PC-9 (cell line): ENCODE data around the gene AGBL4. TPM values are rescaled to one million over a fixed set of nuclear protein-coding genes. Genes with fewer than 3 reads are reported as not detected.

Source experiments
- BruUV-seq: library from RNA; stranded (reverse); fragments of 400-500 nt; replicated peaks from 2 replicates; lab custom pipeline; 2021; lab: Mats Ljungman, UMichigan
- CTCF ChIA-PET: fragments of 300-600 bp; sonication (Branson Sonifier 250); formaldehyde crosslinking; loops from one replicate; lab custom pipeline; 2022; ENCODE audit warnings: antibody characterized with exemption; lab: Charles Lee
- POLR2A ChIA-PET: fragments of 300-600 bp; sonication (Branson Sonifier 250); formaldehyde crosslinking; loops from one replicate; lab custom pipeline; 2022; ENCODE audit warnings: antibody characterized with exemption; ENCODE audit not compliant: unreplicated experiment; lab: Charles Lee
- DNase-seq, 2 experiments: peaks; one replicate each; pipeline versions ENCODE4 v3.0.0 to v3.0.0-alpha.2; 2015 to 2022; ENCODE audit warnings: mixed read lengths in 1 of 2
- H2AFZ ChIP-seq: fragments of 200-600 bp; sonication (generic); 2 replicates; pipeline ENCODE4 v1.8.1; 2017; ENCODE audit warnings: antibody characterized with exemption
- H3F3A ChIP-seq: fragments of 200-600 bp; sonication (generic); 2 replicates; pipeline ENCODE4 v1.8.1; 2017; ENCODE audit warnings: antibody characterized with exemption, mild to moderate bottlenecking, low read depth; ENCODE audit not compliant: insufficient read depth
- H3K27ac ChIP-seq: fragments of 200-600 bp; sonication (generic); 2 replicates; pipeline ENCODE4 v1.6.1; 2016; ENCODE audit warnings: mixed run types
- H3K27me3 ChIP-seq: fragments of 200-600 bp; sonication (generic); 2 replicates; pipeline ENCODE4 v1.6.1; 2016; ENCODE audit warnings: low read depth, mixed run types; ENCODE audit not compliant: insufficient read depth
- H3K36me3 ChIP-seq: fragments of 200-600 bp; sonication (generic); 2 replicates; pipeline ENCODE4 v1.6.1; 2016; ENCODE audit warnings: low read depth, mixed run types
- H3K4me1 ChIP-seq: fragments of 200-600 bp; sonication (generic); replicated peaks from 2 replicates; pipeline ENCODE4 v1.6.1; 2016; ENCODE audit warnings: mixed run types; ENCODE audit not compliant: insufficient read depth
- H3K4me2 ChIP-seq: fragments of 200-600 bp; sonication (generic); 2 replicates; pipeline ENCODE4 v1.6.1; 2017; ENCODE audit warnings: mixed run types
- H3K4me3 ChIP-seq: fragments of 200-600 bp; sonication (generic); 2 replicates; pipeline ENCODE4 v1.6.1; 2016; ENCODE audit warnings: mixed run types
- H3K79me2 ChIP-seq: fragments of 200-600 bp; sonication (generic); 2 replicates; pipeline ENCODE4 v1.6.1; 2017; ENCODE audit warnings: low read depth, mixed run types
- H3K9me2 ChIP-seq: fragments of 200-600 bp; sonication (generic); 2 replicates; pipeline ENCODE4 v1.8.1; 2017; ENCODE audit warnings: mild to moderate bottlenecking; ENCODE audit not compliant: insufficient read depth
- H3K9me3 ChIP-seq: fragments of 200-600 bp; sonication (generic); 2 replicates; pipeline ENCODE4 v1.8.1; 2016; ENCODE audit warnings: low read depth; ENCODE audit not compliant: insufficient read depth
- H4K20me1 ChIP-seq: fragments of 200-600 bp; sonication (generic); 2 replicates; pipeline ENCODE4 v1.8.1; 2017; ENCODE audit not compliant: insufficient read depth
- EZH2 ChIP-seq: fragments of 200-600 bp; sonication (generic); IDR thresholded peaks from 2 replicates; pipeline ENCODE4 v1.8.0; 2017; ENCODE audit warnings: antibody characterized with exemption, low read depth
- intact Hi-C: fragments of 100-400 bp; cut with micrococcal nuclease; formaldehyde crosslinking; loops from one replicate; pipeline ENCODE4 v1.10.0; 2022; ENCODE audit not compliant: unreplicated experiment
- total RNA-seq: library from RNA; stranded (reverse); gene quantifications from 2 replicates; pipeline ENCODE4 v1.2.3, GENCODE V29; 2021
- TF ChIP-seq, protein P1 (sequence below): fragments of 200-600 bp; sonication (generic); conservative IDR thresholded peaks from 2 replicates; pipeline ENCODE4 v1.6.1; 2017; ENCODE audit warnings: mixed run types, antibody characterized with exemption, mild to moderate bottlenecking, moderate library complexity

The AGBL4 gene
- total RNA-seq, 1 experiment from 2014 or later: not detected

DNA sequence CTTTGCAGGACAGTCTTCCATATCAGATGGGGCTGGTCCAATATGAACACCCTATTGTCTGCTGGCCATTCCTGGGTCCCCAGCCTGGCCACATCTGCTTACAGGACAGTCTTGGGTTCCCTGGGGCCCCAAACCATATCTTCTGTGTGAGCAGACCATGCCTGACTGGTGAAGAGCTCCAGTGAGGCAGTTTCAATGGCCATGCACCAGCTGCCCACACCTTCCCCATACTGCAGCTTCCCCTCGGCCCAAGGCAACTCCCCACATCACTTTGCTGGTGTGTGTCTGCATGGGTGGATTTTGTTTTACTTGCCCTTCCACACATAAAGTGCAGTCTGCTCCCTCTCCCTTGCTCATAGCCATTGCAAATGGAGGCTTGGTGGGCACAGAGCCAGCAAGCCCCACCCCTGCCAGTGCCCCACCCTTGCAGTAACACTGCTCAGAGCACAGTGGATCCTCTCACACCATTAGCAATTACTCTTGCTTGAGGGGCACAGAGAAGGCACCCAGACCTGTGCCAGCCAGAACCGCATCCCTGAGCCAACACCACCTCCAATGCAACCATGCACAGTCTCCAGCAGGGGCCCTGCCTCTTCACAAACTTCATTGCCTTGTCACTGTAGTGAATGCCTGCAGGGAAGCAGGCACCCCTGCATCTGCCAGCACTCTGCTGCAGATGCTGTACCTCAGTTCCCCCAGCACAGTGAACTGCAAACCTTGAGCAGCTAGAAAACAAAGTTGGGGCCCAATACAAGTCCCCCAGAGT is 772.6 kb downstream of the AGBL4 start:
- no peak overlapping the region for H2AFZ ChIP-seq
- TF ChIP-seq, protein P1, sequence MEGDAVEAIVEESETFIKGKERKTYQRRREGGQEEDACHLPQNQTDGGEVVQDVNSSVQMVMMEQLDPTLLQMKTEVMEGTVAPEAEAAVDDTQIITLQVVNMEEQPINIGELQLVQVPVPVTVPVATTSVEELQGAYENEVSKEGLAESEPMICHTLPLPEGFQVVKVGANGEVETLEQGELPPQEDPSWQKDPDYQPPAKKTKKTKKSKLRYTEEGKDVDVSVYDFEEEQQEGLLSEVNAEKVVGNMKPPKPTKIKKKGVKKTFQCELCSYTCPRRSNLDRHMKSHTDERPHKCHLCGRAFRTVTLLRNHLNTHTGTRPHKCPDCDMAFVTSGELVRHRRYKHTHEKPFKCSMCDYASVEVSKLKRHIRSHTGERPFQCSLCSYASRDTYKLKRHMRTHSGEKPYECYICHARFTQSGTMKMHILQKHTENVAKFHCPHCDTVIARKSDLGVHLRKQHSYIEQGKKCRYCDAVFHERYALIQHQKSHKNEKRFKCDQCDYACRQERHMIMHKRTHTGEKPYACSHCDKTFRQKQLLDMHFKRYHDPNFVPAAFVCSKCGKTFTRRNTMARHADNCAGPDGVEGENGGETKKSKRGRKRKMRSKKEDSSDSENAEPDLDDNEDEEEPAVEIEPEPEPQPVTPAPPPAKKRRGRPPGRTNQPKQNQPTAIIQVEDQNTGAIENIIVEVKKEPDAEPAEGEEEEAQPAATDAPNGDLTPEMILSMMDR: no peak
- no peak for TF ChIP-seq EZH2
- H3K36me3 ChIP-seq: no peaks in the 10 kb centered on the region

GRCh38 chr1:49240709-49241221 is 783.0 kb downstream of the AGBL4 start:
- no peak overlapping the region for H3K4me3 ChIP-seq
- H3K27ac ChIP-seq: no peak overlapping the region
- H3K9me3 ChIP-seq: peaks cover 4% of the 10 kb centered on the region; the same call in 1 of the 2 replicates
- H3F3A ChIP-seq: no peaks in the 10 kb centered on the region
- H4K20me1 ChIP-seq: no peaks in the 10 kb centered on the region
- H3K79me2 ChIP-seq: no peaks in the 10 kb centered on the region
- no peak overlapping the region for H3K4me2 ChIP-seq
- BruUV-seq: no TSS peak
- H3K9me2 ChIP-seq: no peaks in the 10 kb centered on the region
- H3K27me3 ChIP-seq: no peaks in the 10 kb centered on the region
- TF ChIP-seq, protein P1: no peak
- TF ChIP-seq EZH2: no peak
- CTCF ChIA-PET: no interaction called here
- POLR2A ChIA-PET: no interaction called here
- no peaks in the 10 kb centered on the region for H3K4me1 ChIP-seq
- H3K36me3 ChIP-seq: no peaks in the 10 kb centered on the region
- intact Hi-C loops: no loop called here
- no peak overlapping the region for H2AFZ ChIP-seq
- DNase-seq: no peak

More for the DNA sequence above, 772.6 kb downstream of the AGBL4 start:
- Histone ChIP-seq H3K4me3 (no peak overlapping the region), H3K9me2 (no peaks in the 10 kb centered on the region), H3K4me1 (peaks cover under 1% of the 10 kb centered on the region; the same call in 1 of the 2 replicates), H3K27me3 (no peaks in the 10 kb centered on the region), H3K4me2 (no peak overlapping the region), H3K79me2 (no peaks in the 10 kb centered on the region), H4K20me1 (no peaks in the 10 kb centered on the region), H3K9me3 (no peaks in the 10 kb centered on the region), H3F3A (no peaks in the 10 kb centered on the region), H3K27ac (no peak overlapping the region)
- ChIA-PET POLR2A (no interaction called here), CTCF (no interaction called here)
- intact Hi-C loops: no loop called here
- BruUV-seq: no TSS peak
- DNase-seq: no peak

DNA sequence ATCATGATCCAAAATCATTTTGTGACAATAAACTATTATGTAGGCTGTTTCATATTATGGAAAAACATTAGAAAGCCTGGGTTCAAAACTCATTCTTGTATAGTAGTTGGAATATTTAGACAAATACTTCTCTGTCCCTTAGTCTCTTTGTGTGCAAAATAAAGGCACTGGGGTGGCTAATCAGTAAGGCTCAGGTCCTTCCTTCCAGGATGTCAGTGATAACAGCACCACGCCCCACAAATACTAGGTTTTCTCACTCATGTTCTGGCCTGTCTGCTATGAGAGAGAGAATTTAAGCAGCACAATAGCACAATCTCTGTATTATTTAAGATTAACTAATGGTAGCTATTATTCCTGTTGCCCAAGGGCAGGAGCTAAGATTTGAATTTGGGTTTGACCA is 788.8 kb downstream of the AGBL4 start:
- Histone ChIP-seq H3F3A (no peaks in the 10 kb centered on the region), H3K27me3 (no peaks in the 10 kb centered on the region), H3K79me2 (no peaks in the 10 kb centered on the region), H3K9me2 (no peaks in the 10 kb centered on the region), H3K9me3 (peaks cover 4% of the 10 kb centered on the region; the same call in 1 of the 2 replicates), H3K4me1 (no peaks in the 10 kb centered on the region), H3K4me3 (no peak overlapping the region), H2AFZ (no peak overlapping the region), H3K27ac (no peak overlapping the region), H3K36me3 (no peaks in the 10 kb centered on the region), H3K4me2 (no peak overlapping the region), H4K20me1 (no peaks in the 10 kb centered on the region)
- TF ChIP-seq EZH2: no peak
- TF ChIP-seq, protein P1: no peak
- CTCF ChIA-PET: no interaction called here
- DNase-seq: no peak
- no TSS peak for BruUV-seq
- POLR2A ChIA-PET: no interaction called here
- intact Hi-C loops: no loop called here
